HepG2 (cell line): ENCODE measurements around the gene REELD1. TPM values are rescaled to one million over a fixed set of nuclear protein-coding genes. Genes with fewer than 3 reads are reported as not detected.

Experiments used
- ATAC-seq: fragments of 200-7000 bp; cut with Tn5 transposase; 3 replicates; pipeline ENCODE4 v1.9.1; 2020; ENCODE audit warnings: mild to moderate bottlenecking, moderate library complexity
- BruUV-seq: library from RNA; stranded (reverse); fragments of 400-500 nt; replicated peaks from 2 replicates; lab custom pipeline; 2021; lab: Mats Ljungman, UMichigan
- CTCF ChIA-PET: fragments of 300-600 bp; formaldehyde crosslinking; extraction: SDS; loops from one replicate; lab custom pipeline; 2021; ENCODE audit warnings: low total read pairs, inconsistent platforms, low intra/inter-chr PET ratio; lab: Yijun Ruan, JAX
- POLR2A ChIA-PET: fragments of 350-600 bp; sonication (Branson Sonifier 250); formaldehyde crosslinking; loops from one replicate; lab custom pipeline; 2020; ENCODE audit warnings: antibody characterized with exemption, inconsistent platforms; lab: Yijun Ruan, JAX
- DNase-seq: peaks from one replicate; pipeline ENCODE4 v3.0.0-alpha.2; 2015; ENCODE audit warnings: low spot score
- FAIRE-seq: peaks from 3 replicates; lab custom pipeline; 2011; peaks lifted over from hg19 to GRCh38; lab: Jason Lieb, UNC
- H2AFZ ChIP-seq: one replicate; pipeline ENCODE4 v1.6.1; 2011; ENCODE audit warnings: low read length, inconsistent platforms
- H3K27ac ChIP-seq: fragments of 300-600 bp; 3 replicates; pipeline ENCODE4 v1.8.0; 2011; ENCODE audit warnings: mixed run types, mild to moderate bottlenecking, mixed read lengths, low read length, inconsistent platforms; ENCODE audit not compliant: insufficient read depth; ENCODE audit errors: extremely low read length
- H3K27me3 ChIP-seq, 2 experiments: fragments of 200-600 bp in 1 of 2; 2 replicates in 1 of 2; 3 replicates in 1 of 2; pipeline versions ENCODE4 v1.6.0 to v1.8.0; 2011; ENCODE audit warnings: low read length in 2 of 2, mild to moderate bottlenecking in 2 of 2, moderate library complexity in 2 of 2, inconsistent platforms in 1 of 2; ENCODE audit not compliant: insufficient read depth in 2 of 2, control insufficient read depth in 1 of 2
- H3K36me3 ChIP-seq, 2 experiments: fragments of 200-600 bp in 1 of 2; replicated peaks in 1 of 2; 2 replicates in 1 of 2; 3 replicates in 1 of 2; pipeline versions ENCODE4 v1.5.1 to v1.8.0; 2011; ENCODE audit warnings: low read length in 2 of 2, inconsistent platforms in 1 of 2; ENCODE audit not compliant: insufficient read depth in 2 of 2, control insufficient read depth in 1 of 2
- H3K4me1 ChIP-seq: 2 replicates; pipeline ENCODE4 v1.5.1; 2012; ENCODE audit warnings: low read length, inconsistent platforms; ENCODE audit not compliant: insufficient read depth
- H3K4me2 ChIP-seq: 2 replicates; pipeline ENCODE4 v1.6.0; 2011; ENCODE audit warnings: low read depth, low read length, inconsistent platforms
- H3K4me3 ChIP-seq, 3 experiments: fragments of 200-600 bp in 1 of 3; sonication (generic), shearing (Covaris generic) in 1 of 3; replicated peaks in 1 of 3; 2 replicates each; pipeline ENCODE4 v1.5.1; 2011 to 2016; ENCODE audit warnings: low read length in 3 of 3, inconsistent platforms in 2 of 3, low read depth in 2 of 3, mild to moderate bottlenecking in 2 of 3, control low read depth in 1 of 3, mixed read lengths in 1 of 3; ENCODE audit not compliant: insufficient read depth in 1 of 3
- H3K79me2 ChIP-seq: one replicate; pipeline ENCODE4 v1.6.1; 2011; ENCODE audit warnings: low read length, inconsistent platforms; ENCODE audit not compliant: insufficient read depth
- H3K9ac ChIP-seq: 2 replicates; pipeline ENCODE4 v1.6.0; 2011; ENCODE audit warnings: mild to moderate bottlenecking, low read depth, low read length, inconsistent platforms; ENCODE audit not compliant: insufficient read depth
- H3K9me3 ChIP-seq: 2 replicates; pipeline ENCODE4 v1.5.1; 2012; ENCODE audit warnings: mild to moderate bottlenecking, low read length
- H4K20me1 ChIP-seq: 2 replicates; pipeline ENCODE4 v1.6.0; 2011; ENCODE audit warnings: inconsistent platforms, mild to moderate bottlenecking, low read length, moderate library complexity; ENCODE audit not compliant: insufficient read depth
- EHMT2 ChIP-seq: fragments of 200-600 bp; sonication (generic); IDR thresholded peaks from 2 replicates; pipeline ENCODE4 v1.7.0; 2017; ENCODE audit warnings: antibody characterized with exemption, low read depth, low read length, borderline replicate concordance
- HOXA9 ChIP-seq: sonication (generic); formaldehyde crosslinking; IDR thresholded peaks from 2 replicates; pipeline ENCODE4 v1.8.1; 2022; ENCODE audit warnings: missing genetic modification reagents, mild to moderate bottlenecking, moderate library complexity, borderline replicate concordance
- SIN3A ChIP-seq: IDR thresholded peaks from 2 replicates; pipeline ENCODE4 v1.6.1; 2011; ENCODE audit warnings: low read depth, mild to moderate bottlenecking, control low read depth, low read length, borderline replicate concordance
- ZNF225 ChIP-seq: sonication (generic); formaldehyde crosslinking; IDR thresholded peaks from 2 replicates; pipeline ENCODE4 v1.4.0; 2020; ENCODE audit warnings: mild to moderate bottlenecking, missing genetic modification reagents
- ZNF343 ChIP-seq: sonication (generic); formaldehyde crosslinking; IDR thresholded peaks from 2 replicates; pipeline ENCODE4 v1.4.0; 2020; ENCODE audit warnings: mild to moderate bottlenecking, missing genetic modification reagents
- ZNF446 ChIP-seq: sonication (generic); formaldehyde crosslinking; IDR thresholded peaks from 2 replicates; pipeline ENCODE4 v1.5.0; 2020; ENCODE audit warnings: mild to moderate bottlenecking, missing genetic modification reagents
- WGBS: methylation state at CpG from one replicate; pipeline ENCODE4 v1.1.6; 2017; ENCODE audit warnings: low lambda C conversion rate; 5-methylcytosine and 5-hydroxymethylcytosine counted together
- in situ Hi-C: cut with HindIII; loops from 2 replicates; pipeline ENCODE4 v1.10.0; 2017; ENCODE audit warnings: low pct_unique_long_range_greater_than_20kb; ENCODE audit not compliant: extremely low pct_ligation_motif_present
- intact Hi-C: fragments of 100-400 bp; cut with micrococcal nuclease; formaldehyde crosslinking; loops from one replicate; pipeline ENCODE4 v1.10.0; 2022; ENCODE audit not compliant: unreplicated experiment
- polyA plus RNA-seq, 8 experiments: library from polyadenylated mRNA; depleted of rRNA in 3 of 8; stranded (reverse) in 7 of 8; unstranded in 1 of 8; fragments of >200 nt; fragmentation: Illumina TruSeq in 4 of 8; extraction: Trizol in 4 of 8; gene quantifications; 2 replicates each; pipeline versions ENCODE4 v1.2.1 to v1.2.3, GENCODE V29; 2011 to 2016; ENCODE audit warnings: low read depth in 4 of 8, missing spikeins in 1 of 8, mixed read lengths in 1 of 8; ENCODE audit not compliant: insufficient read depth in 1 of 8
- total RNA-seq, 5 experiments: library from RNA; depleted of rRNA; stranded (reverse); fragments of >200 nt; fragmentation: Illumina TruSeq; extraction: Trizol; gene quantifications; 2 replicates each; pipeline ENCODE4 v1.2.3, GENCODE V29; 2016; ENCODE audit warnings: low read depth in 1 of 5
- TF ChIP-seq, protein P1 (sequence below): sonication (generic); formaldehyde crosslinking; IDR thresholded peaks from 2 replicates; pipeline ENCODE4 v1.5.1; 2020; ENCODE audit warnings: mild to moderate bottlenecking, missing genetic modification reagents

The REELD1 gene
- total and polyA plus RNA-seq, 2 of the 13 experiments (the other 11 are each of a cell fraction or from before 2014, with no cell fraction given) = 0.04 to 0.26 TPM

DNA sequence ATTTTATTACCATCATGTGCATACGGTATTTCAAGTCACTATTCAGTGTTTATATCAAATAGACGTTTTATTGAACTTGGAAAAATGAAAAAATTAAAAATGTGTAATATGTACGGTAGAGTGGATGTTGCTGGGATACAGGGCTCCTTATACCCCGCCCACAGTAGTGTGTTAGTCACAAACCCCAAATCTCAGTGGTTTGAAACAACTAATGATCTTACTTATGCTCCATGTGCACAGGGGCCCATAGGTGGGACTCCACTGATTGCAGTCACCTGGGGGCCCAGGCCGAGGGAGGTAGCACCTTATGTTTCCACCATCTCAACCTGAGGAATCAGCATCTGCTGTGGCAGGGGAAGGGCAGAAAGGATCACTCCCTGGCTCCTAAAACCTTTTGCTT lies 20.7 kb upstream of the REELD1 start:
- no TSS peak for BruUV-seq
- POLR2A ChIA-PET = no interaction called here

DNA sequence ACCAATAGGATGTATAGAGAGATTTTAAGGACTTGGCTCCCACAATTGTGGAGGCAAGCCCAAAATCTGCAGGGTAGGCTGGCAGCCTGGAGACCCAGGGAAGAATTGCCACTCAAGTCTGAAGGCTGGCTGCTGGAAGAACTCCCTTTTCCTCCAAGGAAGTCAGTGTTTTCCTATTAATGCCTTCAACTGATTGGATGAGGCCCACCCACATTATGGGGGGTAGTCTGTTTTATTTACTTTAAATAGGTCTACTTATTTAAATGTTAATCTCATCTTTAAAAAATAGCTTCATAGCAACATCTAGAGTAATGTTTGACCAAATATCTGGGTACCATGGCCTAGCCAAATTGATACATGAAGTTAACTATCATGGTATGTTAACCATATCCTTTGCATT lies 20.1 kb upstream of the REELD1 start:
- no peaks in the 10 kb centered on the region for H3K27me3 ChIP-seq
- H3K4me1 ChIP-seq = no peaks in the 10 kb centered on the region
- no peaks in the 10 kb centered on the region for H3K9me3 ChIP-seq
- H4K20me1 ChIP-seq = no peaks in the 10 kb centered on the region
- no peak overlapping the region for H3K27ac ChIP-seq
- in situ Hi-C loops = no loop called here
- ATAC-seq = no peak
- DNase-seq = no peak
- intact Hi-C loops = no loop called here
- BruUV-seq = no TSS peak
- no peak overlapping the region for H3K4me3 ChIP-seq
- no peaks in the 10 kb centered on the region for H3K79me2 ChIP-seq
- peaks cover 2 to 12% of the 10 kb centered on the region in 2 experiments; a peak in 3 of 5 replicates for H3K36me3 ChIP-seq
- H3K4me2 ChIP-seq = no peak overlapping the region
- ChIA-PET CTCF (no interaction called here), POLR2A (no interaction called here)
- no peak overlapping the region for H3K9ac ChIP-seq
- no peak for FAIRE-seq
- TF ChIP-seq ZNF225 (CRISPR knock-in tag) = no peak
- no peak for TF ChIP-seq SIN3A
- no peak overlapping the region for H2AFZ ChIP-seq

More for the DNA sequence above, 20.7 kb upstream of the REELD1 start:
- TF ChIP-seq, protein P1, sequence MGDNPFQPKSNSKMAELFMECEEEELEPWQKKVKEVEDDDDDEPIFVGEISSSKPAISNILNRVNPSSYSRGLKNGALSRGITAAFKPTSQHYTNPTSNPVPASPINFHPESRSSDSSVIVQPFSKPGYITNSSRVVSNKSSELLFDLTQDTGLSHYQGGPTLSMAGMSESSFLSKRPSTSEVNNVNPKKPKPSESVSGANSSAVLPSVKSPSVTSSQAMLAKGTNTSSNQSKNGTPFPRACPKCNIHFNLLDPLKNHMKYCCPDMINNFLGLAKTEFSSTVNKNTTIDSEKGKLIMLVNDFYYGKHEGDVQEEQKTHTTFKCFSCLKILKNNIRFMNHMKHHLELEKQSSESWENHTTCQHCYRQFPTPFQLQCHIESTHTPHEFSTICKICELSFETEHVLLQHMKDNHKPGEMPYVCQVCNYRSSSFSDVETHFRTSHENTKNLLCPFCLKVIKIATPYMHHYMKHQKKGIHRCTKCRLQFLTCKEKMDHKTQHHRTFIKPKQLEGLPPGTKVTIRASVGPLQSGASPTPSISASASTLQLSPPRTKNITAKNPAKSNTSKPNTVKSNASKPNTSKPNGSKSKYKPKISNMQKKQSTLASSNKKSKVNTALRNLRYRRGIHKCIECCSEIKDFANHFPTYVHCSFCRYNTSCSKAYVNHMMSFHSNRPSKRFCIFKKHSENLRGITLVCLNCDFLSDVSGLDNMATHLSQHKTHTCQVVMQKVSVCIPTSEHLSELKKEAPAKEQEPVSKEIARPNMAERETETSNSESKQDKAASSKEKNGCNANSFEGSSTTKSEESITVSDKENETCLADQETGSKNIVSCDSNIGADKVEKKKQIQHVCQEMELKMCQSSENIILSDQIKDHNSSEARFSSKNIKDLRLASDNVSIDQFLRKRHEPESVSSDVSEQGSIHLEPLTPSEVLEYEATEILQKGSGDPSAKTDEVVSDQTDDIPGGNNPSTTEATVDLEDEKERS (CRISPR knock-in tag) = no peak
- TF ChIP-seq ZNF343 (CRISPR knock-in tag) = no peak
- TF ChIP-seq HOXA9 (CRISPR knock-in tag) = no peak
- TF ChIP-seq ZNF446 (CRISPR knock-in tag) = no peak
- no peak for TF ChIP-seq EHMT2
- Histone ChIP-seq H3K27ac (no peak overlapping the region), H3K27me3 (no peaks in the 10 kb centered on the region), H3K4me3 (no peak overlapping the region), H3K4me2 (no peak overlapping the region), H3K9ac (no peak overlapping the region), H3K79me2 (no peaks in the 10 kb centered on the region), H3K9me3 (no peaks in the 10 kb centered on the region), H3K36me3 (peaks cover 2 to 15% of the 10 kb centered on the region in 2 experiments; a peak in 4 of 5 replicates), H3K4me1 (no peaks in the 10 kb centered on the region), H2AFZ (no peak overlapping the region), H4K20me1 (no peaks in the 10 kb centered on the region)
- CTCF ChIA-PET = no interaction called here
- intact Hi-C loops = no loop called here
- 93% methylated on average over 4 of the region's 5 CpGs for WGBS
- no peak for DNase-seq
- FAIRE-seq = no peak
- ATAC-seq = no peak
- in situ Hi-C loops = no loop called here
